Lower leg skin (tissue), 3 donors: Measurements from ENCODE around the gene CLPSL1.

Experiments used
- POLR2A ChIP-seq, 2 donors: fragments of 450-650 bp; IDR thresholded peaks; one replicate each; pipeline ENCODE4 v1.6.1; 2016 to 2017; ENCODE audit warnings: antibody characterized with exemption in 2 of 2, mild to moderate bottlenecking in 1 of 2, moderate library complexity in 1 of 2
- TF ChIP-seq, protein P1 (sequence below), 3 donors: fragments of 450-650 bp; IDR thresholded peaks; one replicate each; pipeline ENCODE4 v1.5.1; 2016; ENCODE audit warnings: antibody characterized with exemption in 3 of 3, mild to moderate bottlenecking in 3 of 3, moderate library complexity in 2 of 3

GRCh38 chr6:35777356-35778102, 3.3 kb upstream of the CLPSL1 start:
- TF ChIP-seq, protein P1, sequence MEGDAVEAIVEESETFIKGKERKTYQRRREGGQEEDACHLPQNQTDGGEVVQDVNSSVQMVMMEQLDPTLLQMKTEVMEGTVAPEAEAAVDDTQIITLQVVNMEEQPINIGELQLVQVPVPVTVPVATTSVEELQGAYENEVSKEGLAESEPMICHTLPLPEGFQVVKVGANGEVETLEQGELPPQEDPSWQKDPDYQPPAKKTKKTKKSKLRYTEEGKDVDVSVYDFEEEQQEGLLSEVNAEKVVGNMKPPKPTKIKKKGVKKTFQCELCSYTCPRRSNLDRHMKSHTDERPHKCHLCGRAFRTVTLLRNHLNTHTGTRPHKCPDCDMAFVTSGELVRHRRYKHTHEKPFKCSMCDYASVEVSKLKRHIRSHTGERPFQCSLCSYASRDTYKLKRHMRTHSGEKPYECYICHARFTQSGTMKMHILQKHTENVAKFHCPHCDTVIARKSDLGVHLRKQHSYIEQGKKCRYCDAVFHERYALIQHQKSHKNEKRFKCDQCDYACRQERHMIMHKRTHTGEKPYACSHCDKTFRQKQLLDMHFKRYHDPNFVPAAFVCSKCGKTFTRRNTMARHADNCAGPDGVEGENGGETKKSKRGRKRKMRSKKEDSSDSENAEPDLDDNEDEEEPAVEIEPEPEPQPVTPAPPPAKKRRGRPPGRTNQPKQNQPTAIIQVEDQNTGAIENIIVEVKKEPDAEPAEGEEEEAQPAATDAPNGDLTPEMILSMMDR (IDR thresholded peaks at IDR 0.05), result no peak
- TF ChIP-seq POLR2A (IDR thresholded peaks at IDR 0.05), result no peak
